Activated T-cell treated with anti-CD3 and anti-CD28 coated beads for 24 hours (primary cell): ENCODE measurements around the gene SMIM44.

Source experiments
- DNase-seq: peaks from one replicate; pipeline ENCODE4 v3.0.0-alpha.2; 2020; ENCODE audit warnings: low read depth

The SMIM44 gene

DNA sequence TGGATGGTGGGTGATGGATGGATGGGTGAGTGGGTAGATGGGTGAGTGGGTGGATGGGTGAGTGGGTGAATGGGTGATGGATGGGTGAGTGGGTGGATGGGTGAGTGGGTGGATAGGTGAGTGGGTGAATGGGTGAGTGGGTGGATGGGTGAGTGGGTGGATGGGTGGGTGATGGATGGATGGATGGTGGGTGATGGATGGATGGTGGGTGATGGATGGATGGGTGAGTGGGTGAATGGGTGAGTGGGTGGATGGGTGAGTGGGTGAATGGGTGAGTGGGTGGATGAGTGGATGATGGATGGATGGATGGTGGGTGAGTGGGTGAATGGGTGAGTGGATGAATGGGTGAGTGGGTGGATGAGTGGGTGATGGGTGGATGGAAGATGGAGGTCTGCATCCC lies 5.7 kb downstream of the SMIM44 start:
- no peak for DNase-seq

GRCh38 chr19:3476830-3477229 lies 6.4 kb downstream of the SMIM44 start:
- DNase-seq, result no peak

- DNase-seq, result no peak
Measured at GRCh38 chr19:3475449-3475848, 7.8 kb downstream of the SMIM44 start.

DNA sequence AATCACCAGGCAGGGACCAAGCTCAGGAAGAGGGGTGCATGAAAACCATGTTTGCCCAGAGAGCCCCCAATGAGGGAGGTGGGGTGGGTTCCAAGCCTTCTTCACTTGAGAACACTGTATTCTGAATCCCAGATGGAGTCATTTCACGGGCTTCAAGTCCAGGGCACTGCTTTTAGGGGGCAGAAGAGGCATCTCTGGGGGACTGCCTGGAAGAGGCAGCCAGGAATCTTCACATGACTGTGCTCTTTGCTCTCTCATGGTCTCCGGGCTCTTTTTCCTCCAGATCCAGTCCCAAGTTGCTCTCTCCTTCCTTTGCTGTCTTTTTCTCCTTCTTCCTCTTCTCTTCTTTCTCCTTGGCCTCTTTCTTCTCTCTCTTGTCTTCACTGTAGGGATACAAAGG lies 8.6 kb downstream of the SMIM44 start:
- no peak for DNase-seq

DNA sequence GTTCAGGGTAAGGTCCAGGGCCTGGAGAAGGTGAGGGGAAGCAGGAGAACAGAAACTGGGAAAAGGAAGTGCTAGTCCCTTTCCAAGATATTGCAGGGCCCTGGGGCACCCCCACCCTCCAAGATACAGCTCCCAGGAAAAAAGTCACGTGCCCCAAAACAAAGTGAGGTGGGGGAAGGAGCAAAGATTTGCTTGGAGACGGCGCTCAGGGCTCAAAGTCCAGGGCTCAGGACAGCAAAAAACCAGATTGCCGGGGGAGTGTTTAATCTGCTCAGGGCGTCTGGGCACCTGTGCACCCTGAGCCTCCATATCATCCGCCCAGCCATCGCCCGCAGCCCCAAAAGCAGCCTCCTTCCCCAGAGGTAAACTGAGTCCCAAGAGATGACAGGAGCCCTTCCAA lies 9.2 kb downstream of the SMIM44 start:
- no peak for DNase-seq

DNA sequence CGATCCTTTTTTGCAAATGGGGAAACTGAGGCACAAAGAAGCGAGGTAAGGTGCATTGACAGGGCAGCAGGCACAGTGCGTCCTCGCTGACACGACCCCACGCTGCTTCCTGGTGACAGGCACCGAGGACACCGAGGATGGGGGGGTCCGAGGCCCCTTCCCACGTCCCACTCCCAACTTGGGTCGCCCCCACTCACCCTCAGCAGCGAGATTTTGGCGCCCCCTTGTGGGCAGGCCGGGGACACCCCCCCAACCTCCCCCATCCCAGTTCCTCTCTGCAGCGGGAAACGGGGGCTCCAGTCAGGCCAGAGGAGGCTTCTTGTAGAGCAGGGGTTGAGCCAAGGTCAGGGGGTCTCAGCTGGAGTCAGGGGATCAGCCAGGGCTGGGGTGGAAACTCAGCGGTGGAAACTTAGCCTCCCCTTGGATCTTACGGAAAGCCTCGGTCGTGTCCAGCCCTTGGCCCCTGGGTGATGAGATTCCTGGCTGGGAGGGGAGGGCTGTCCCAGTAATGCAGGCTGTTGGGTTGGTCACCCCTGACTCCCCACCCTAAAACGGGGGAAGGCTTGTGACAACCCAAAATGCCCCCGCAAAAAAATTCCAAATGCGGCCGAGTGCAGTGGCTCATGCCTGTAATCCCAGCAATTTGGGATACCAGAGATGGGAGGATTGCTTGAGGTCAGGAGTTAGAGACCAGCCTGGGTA lies 11.1 kb downstream of the SMIM44 start:
- DNase-seq, result peak; percentile 26

DNA sequence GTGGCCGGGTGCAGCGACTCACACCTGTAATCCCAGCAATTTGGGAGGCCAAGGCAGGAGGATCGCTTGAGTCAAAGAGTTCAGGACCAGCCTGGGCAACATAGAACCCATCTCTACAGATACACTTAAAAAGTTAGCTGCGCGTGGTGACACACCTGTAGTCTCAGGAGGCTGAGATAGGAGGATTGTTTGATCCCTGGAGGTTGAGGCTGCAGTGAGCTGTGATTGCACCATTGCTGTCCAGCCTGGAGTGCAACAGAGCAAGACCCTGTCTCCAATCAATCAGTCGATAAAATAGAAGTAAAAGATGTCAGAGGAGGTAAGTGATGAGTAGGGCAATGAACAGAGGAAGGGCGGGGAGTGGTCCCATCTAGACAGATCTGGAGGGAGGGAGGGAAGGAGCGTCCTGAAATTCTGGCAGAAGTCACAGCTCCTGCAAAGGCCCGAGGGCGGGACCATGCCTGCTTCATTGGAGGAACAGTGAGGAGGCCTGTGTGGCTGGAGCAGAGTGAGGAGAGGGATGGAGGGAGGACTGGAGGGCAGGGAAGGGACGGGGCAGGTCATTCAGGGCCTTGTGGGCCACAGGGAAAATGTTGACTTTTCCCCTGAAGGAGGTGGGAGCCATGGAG lies 12.6 kb downstream of the SMIM44 start:
- no peak for DNase-seq

GRCh38 chr19:3469638-3470499 lies 13.4 kb downstream of the SMIM44 start:
- no peak for DNase-seq

GRCh38 chr19:3468211-3468610 lies 15.0 kb downstream of the SMIM44 start:
- DNase-seq, result no peak

GRCh38 chr19:3467437-3468198 lies 15.6 kb downstream of the SMIM44 start:
- DNase-seq, result no peak

DNA sequence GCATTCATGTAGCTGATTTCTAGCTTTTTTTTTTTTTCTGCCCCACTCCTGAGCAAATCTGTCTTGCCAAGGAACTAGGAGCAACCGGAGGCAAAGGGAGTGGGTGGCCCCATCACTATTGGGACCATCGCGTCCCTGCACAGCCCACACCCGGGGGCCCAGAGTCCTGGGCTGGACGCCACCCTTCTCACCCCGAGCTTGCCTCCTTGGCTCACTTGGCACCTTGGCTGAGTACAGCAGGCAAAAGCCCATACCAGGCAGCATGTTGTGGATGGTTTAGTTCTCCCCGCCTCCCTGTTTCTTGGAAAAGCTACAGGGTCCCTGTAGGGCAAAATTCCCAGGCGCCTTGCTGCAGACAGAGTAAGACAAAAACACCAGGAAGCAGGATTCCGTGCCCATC lies 16.6 kb downstream of the SMIM44 start:
- DNase-seq, result no peak

GRCh38 chr19:3465552-3465951 lies 17.7 kb downstream of the SMIM44 start:
- no peak for DNase-seq

DNA sequence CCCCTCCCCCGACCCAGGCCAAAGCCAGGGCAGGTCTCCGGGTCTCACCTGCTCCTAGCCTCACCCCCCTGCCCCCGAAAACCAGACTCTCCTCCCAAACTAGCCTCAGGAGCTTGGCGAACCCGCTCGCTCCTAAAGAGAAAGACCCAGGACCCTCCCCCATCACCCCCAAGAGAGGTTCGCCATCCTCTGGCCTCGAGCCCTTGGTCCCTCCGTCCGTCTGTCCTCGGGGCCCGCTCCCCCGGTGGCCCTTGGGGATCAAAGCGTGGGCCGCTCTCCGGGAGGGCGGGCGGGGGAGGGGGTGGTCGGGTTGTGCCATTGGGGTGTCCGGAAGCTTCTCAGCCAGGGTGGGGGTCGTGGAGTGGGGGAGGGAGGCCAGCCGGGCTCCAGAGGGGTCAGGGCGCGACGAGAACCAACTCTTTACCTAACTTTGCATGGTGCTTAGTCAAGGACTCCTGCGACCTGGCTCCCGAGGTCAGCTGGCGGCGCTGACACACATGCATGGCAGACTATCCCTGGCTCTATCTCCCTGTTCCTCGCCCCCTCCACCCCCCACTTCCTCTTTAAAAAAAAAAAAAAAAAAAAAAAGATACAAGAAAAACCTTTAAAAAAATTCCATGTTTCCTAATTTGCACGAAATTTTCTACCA lies 18.5 kb downstream of the SMIM44 start:
- no peak for DNase-seq

GRCh38 chr19:3463714-3464586 lies 19.3 kb downstream of the SMIM44 start:
- DNase-seq, result no peak

DNA sequence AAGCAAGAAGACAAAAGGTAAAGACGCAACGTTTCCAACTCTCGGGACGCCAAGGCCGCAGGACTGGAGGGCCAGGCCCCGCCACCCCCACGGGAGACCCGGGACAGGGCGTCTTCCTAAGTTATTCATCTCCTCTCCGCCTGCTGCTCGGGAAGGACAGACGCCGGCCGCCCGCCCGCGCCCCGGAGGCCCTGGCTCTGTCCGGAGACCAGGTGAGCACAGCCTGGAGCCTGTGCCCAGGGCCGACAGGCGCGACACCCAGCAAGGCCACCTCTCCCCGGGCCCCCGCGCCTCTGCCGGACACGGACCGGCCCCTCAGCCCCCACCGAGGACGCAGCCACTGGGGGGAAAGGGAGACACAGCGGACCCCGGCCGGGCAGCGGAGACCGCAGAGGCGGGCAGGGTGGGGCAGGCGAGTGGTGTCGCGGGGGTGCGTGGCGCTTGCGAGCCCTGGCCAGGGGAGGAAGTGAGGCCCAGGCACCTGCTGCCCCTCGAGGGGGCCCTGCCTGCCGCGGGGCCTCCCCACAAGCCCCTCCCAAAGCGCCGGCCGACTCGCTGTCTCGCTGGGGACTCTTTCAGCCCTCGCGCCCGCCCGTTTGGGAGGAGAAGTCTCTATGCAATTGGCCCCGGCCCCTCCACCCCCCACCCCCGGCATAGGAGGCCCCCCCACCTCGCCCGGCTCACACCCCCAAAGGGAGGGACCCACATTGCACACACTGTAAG lies 20.1 kb downstream of the SMIM44 start:
- DNase-seq, result no peak

GRCh38 chr19:3459965-3460582 lies 23.2 kb downstream of the SMIM44 start:
- no peak for DNase-seq

- no peak for DNase-seq
Measured at GRCh38 chr19:3459089-3459881, 24.0 kb downstream of the SMIM44 start.

DNA sequence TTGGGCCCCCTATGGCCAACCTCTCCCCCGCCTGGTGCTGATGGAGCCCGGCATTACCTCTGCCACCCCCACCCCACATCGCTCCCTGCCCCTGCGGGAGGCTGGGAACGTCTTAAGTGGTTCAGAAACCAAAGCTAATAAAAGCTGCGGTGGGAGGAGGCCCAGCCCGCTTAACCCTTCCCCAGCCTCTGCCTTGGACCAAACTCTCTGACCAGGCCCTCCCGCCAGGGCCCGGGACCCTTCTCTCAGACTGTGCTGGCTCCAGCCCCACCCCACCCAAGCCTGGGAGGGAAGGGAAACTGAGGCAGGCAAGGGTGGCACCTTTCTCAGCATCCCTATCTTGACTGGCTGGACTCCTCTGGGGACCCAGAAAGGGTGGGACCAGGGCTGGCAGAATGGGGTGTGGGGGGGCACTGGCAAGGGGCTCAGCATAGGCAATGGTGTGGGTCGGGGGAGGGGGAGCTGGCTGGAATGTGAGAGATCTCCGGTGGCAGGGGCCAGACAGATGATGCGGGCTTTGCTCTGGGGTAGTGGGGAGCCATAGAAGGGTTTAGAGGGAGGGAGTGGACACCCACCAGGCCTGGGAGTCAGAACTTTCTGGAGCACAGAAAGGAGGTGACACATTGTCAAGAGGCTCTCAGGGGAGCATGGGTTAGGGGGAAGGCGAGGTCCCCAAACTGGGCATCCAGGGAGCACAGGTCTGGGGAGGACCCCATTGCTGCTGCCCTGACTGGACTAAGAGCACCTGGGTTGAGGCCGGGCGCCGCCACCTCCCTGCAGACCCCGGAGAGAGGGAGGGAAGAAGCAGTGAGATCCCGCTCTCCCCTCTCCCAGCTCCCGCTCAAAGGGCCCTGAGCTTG lies 24.8 kb downstream of the SMIM44 start:
- no peak for DNase-seq
